NOMO-1 treated with dmso at 0.1 percent for 144 hours (cell line): ENCODE data around the gene NEB.

Experiments used
- DNase-seq: peaks from one replicate; lab custom pipeline; 2025; ENCODE audit not compliant: unreplicated experiment; lab: John Stamatoyannopoulos, UW

Gene NEB

GRCh38 chr2:151733771-151734672, at the start of gene NEB:
TSS of gene NEB (minus strand) at chr2:151734476. CDS start at chr2:151733156, 1,320 bp downstream.
- no peak for DNase-seq

DNA sequence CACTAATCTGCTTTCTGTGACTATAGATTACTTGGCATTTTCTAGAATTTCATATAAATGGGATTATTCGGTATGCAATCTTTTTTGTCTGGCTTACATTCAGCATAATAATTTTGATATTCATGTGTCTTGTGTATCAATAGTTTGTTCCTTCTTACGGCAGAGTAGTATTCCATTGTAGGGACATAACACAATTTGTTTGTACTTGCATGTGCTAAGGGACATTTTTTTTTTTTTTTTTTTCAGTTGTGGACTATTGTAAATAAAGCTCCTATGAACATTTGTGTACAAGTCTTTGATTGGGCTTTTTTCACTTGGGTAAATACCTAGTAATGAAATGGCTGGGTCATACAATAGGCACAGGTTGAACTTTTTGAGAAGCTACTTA, 48.9 kb upstream of the NEB start:
- DNase-seq, result no peak

- no peak for DNase-seq
Measured at GRCh38 chr2:151782378-151783132, 48.3 kb upstream of the NEB start.

- no peak for DNase-seq
Measured at GRCh38 chr2:151781642-151782041, 47.4 kb upstream of the NEB start.

GRCh38 chr2:151780938-151781337, 46.7 kb upstream of the NEB start:
- no peak for DNase-seq

DNA sequence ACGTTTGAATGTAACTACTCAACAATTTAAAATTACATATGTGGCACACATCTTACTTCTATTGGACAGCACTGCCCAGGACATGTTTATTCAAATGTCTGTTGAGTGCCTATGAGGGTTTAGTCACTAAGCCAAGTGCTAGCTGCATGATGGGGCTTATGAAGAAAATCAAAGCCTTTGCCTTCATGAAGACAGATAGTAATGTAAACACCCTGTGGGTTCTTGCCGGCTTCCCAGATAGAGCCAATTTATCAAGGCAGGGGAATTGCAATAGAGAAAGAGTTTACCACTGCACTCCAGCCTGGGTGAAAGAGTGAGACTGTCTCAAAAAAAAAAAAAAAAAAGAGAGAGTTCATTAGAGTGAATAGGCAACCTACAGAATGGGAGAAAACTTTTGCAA, 43.7 kb upstream of the NEB start:
- DNase-seq, result no peak

- no peak for DNase-seq
Measured at GRCh38 chr2:151777487-151777886, 43.2 kb upstream of the NEB start.

GRCh38 chr2:151776367-151776766, 42.1 kb upstream of the NEB start:
- DNase-seq, result no peak

GRCh38 chr2:151775057-151775740, 40.9 kb upstream of the NEB start:
- DNase-seq, result no peak

- no peak for DNase-seq
Measured at GRCh38 chr2:151774506-151774905, 40.2 kb upstream of the NEB start.

- no peak for DNase-seq
Measured at GRCh38 chr2:151771599-151772358, 37.5 kb upstream of the NEB start.

DNA sequence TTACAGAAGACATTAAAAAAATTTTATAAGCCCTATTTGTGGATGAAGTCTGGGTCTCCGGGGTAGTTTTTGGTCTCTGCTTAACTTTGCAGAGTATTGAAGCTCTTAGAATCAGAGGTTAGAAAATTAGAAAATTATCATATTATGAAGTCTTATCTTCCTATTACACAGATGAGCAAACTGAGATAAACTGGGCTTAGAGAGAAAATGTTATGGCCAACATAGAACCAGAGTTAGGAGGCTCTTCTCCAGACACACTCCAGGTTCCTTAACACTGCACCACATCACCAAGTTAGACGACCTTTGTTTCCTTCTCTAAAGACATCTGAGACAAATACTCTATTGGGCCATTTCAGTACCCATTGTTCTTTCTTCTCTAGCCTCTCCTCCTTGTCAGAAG, 36.7 kb upstream of the NEB start:
- DNase-seq, result no peak

DNA sequence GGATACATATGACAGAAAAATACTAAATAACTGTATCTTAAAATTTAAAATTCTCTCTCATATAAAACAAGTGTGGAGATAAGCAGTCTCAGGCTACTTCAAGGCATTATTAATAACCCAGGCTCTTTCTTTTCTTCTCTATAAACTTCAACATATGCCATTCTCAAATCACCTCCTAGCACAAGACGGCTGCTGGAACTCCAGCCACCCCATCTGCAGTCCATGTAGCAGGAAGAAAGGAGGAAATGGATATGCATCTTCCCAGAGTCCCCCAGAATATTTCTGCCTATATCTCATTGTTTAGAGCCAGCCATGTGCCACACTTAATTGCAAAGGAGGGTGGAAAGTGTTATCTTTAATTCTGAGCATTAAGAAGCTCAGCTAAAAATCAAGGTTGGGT, 35.3 kb upstream of the NEB start:
- DNase-seq, result no peak

- no peak for DNase-seq
Measured at GRCh38 chr2:151767536-151767935, 33.3 kb upstream of the NEB start.

GRCh38 chr2:151766437-151767153, 32.3 kb upstream of the NEB start:
- no peak for DNase-seq

DNA sequence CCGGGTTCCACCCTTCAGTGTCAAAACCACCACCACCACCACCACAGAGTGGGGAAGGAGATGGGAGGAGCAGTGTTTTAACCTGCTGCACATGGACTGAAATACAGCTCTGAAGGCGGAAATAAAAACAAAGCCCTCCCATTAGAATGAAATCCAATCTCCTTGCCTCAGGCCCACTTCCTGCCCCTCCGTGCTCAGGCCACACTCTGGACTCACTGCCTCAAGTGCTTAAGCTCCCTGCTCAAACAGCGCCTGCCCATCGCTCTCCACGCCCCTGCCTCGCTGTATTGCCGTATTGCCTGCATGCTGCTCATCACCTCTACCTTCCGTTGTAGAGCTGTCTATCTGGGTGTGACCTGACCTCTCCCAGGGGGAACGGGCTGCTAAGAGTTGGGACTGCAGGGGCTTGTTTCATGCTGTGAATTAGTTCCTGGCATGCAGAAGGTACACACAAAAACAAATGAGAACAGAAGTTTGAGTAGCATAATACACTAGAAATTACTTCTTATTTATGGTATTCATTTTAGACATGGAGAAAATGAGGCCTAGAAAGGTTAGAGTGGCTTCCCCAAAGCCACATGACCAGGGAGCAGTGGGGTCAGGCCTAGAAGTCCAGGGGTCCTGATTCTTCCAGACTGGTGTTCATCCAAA, 31.6 kb upstream of the NEB start:
- no peak for DNase-seq

DNA sequence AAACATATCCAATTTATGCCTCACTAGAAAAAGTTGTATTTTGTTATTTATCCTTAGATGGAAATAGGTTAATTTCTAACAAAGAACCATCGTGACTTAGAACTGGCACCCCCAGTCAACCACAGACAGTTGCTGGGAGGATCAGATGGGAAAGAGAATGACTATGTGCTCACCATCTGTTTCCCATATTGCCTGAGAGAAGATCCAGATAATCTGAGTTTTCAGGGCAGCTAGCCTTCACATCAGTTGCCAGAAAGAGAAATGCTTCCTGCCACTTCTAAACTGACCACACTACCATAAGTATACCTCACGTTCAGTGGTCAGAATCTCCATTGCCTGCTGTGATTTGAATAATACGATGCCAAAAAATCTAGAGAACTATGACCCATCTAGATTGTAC, 28.4 kb upstream of the NEB start:
- DNase-seq, result no peak

DNA sequence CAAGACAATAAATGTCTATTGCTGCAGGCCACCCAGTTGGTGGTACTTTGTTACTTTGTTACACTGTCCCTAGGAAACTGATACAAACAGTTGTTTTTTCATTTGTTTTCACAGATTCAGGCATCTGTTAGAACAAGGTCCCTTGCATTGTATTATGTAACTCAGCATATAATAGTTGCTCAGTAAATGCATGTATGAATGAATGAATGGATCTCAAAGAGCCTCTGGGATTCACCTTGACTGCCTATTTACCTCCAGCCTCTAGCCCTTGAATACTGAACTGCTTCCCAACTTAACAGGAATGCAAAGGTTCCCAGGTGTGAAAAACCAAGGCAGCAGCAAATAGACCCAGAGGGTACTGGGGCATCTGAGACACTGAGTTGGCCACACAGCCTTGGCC, 27.4 kb upstream of the NEB start:
- no peak for DNase-seq

DNA sequence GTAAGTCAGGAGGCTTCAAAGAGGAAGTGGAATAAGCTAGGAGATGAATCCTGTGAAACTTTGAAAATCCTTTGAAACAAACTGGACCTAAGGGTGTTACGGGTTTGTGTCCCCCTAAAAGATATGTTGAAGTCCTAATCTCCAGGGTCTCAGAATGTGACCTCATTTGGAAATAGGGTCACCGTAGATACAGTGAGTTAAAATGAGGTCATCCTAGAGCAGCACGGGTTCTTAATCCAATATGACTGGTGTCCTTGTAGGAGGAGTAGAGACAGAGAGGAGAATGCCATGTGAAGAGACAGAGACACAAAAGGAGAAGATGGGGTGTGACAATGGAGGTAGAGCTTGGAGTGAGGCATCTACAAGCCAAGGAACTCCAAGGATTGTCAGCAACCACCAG, 26.9 kb upstream of the NEB start:
- no peak for DNase-seq

GRCh38 chr2:151760139-151760650, 25.9 kb upstream of the NEB start:
- DNase-seq, result no peak
